Measurements from ENCODE around the gene ADCY3.

DNA sequence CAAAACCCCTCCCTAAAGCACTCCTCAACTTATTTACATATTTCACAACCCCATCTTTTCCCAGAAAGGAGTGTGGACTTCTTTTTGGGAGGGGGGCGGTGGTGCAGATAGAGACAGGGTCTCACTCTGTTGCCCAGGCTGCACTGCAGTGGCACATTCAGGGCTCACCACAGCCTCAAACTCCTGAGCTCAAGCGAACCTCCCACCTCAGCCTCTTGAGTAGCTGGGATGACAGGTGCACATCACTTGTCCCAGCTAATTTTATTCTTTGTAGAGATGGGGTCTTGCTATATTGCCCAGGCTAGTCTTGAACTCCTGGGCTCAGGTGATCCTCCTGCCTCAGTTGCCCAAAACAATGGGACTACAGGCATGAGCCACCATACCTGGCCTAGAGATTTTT, 44.1 kb downstream of the ADCY3 start:
- TF ChIP-seq POLR2A (IDR thresholded peaks at IDR 0.05) = no peak
- TF ChIP-seq, protein P1, sequence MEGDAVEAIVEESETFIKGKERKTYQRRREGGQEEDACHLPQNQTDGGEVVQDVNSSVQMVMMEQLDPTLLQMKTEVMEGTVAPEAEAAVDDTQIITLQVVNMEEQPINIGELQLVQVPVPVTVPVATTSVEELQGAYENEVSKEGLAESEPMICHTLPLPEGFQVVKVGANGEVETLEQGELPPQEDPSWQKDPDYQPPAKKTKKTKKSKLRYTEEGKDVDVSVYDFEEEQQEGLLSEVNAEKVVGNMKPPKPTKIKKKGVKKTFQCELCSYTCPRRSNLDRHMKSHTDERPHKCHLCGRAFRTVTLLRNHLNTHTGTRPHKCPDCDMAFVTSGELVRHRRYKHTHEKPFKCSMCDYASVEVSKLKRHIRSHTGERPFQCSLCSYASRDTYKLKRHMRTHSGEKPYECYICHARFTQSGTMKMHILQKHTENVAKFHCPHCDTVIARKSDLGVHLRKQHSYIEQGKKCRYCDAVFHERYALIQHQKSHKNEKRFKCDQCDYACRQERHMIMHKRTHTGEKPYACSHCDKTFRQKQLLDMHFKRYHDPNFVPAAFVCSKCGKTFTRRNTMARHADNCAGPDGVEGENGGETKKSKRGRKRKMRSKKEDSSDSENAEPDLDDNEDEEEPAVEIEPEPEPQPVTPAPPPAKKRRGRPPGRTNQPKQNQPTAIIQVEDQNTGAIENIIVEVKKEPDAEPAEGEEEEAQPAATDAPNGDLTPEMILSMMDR (IDR thresholded peaks at IDR 0.05) = no peak
